A204.1 (cell line): ENCODE results near the gene S100P.
"Not testable (repeated sequence)": the region's sequence is repeated elsewhere in the genome, so short reads cannot be mapped to it uniquely, and the experiment has no call there.

ENCODE experiments used
- FAIRE-seq: peaks from 2 replicates; lab custom pipeline; 2012; peaks lifted over from hg19 to GRCh38; lab: Jason Lieb, UNC

The S100P gene

DNA sequence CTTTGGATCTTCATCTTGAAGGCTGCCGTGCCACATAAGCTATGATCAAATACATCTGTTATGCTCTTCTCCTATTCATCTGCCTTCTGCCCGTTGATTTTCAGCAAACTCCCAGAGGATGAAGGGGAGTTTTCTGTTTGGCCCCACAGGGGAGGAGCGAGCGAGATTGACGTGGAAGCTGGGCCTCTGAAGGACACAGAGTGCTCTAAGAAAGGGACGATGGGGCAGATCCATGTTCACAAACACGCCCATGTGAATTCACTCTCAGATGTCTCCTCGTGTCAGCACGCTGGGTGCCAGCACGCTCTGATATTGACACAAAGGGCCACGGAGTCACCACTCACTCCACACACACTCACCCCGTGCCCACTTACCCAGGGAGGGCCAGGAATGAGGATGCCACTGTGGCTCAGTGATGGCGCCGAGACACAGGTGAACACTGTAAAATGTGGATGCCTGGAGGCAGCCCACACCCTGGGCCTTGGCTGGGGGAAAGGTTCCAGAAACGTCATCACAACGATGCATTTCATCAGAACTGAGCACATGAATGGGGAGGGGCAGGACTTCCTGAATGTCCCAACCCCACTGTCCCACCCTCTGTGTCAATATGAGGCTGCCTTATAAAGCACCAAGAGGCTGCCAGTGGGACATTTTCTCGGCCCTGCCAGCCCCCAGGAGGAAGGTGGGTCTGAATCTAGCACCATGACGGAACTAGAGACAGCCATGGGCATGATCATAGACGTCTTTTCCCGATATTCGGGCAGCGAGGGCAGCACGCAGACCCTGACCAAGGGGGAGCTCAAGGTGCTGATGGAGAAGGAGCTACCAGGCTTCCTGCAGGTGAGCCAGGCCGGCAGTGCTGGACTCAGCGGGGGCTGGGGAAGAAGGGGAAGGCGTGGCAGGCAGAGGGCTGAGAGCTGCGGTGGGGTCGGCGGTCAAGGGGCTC lies at the start of gene S100P:
Gene S100P, plus strand, starts transcription at position 648 of the 946 bp plus-strand sequence. Its CDS starts 55 bp downstream, at position 703.
- no peak for FAIRE-seq

GRCh38 chr4:6644792-6645530 lies 48.7 kb upstream of the S100P start:
- FAIRE-seq, result no peak

DNA sequence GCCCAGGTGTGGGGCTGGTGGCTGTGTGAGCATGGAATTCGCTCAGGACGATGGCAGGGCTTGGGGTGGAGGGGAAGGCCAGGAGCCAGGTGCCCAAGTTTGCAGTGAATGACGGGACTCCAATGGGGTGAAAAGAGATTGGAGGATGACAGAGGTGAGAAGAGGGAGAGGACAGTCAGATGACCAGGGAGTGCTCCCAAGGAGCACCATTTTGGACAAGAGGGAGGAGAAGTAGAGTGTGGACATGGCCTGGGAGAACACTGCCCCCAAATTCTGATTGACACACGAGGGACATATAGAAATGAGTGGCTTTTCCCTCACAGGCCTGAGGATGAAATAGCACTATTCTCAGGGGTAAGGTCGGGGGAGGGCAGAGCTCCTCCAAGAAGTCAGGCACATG lies 46.5 kb upstream of the S100P start:
- no peak for FAIRE-seq

DNA sequence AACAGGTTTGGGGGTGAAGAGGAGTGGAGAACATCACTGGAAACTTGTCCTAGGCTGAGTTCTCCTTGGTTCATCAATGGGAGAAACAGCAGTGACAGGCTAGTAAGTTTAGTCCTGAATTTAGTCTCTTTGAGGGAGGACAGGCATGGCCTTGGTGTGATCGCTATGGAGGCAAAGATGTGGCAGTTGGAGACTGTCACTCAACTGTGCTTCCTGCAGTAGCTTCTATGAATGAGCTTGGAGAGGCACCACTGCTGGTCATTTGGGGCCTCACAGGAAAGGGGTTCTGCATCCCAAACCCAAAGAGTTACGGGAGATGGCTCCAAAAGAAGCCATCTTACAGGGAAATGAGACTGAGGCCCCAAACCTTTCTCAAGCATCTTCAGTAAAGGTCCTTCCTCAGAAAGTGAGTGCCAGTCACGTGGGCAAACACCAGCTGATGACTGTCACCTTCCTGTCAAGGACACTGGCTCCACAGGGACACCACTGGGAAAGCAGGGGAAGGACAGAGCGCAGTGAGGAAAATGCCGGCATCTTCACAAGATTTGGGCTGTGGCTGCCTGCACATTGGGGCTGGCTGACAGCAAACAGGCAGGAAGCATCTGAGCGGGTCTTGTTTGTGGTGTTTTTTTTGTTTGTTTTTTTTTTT lies 46.0 kb upstream of the S100P start:
- no peak for FAIRE-seq

DNA sequence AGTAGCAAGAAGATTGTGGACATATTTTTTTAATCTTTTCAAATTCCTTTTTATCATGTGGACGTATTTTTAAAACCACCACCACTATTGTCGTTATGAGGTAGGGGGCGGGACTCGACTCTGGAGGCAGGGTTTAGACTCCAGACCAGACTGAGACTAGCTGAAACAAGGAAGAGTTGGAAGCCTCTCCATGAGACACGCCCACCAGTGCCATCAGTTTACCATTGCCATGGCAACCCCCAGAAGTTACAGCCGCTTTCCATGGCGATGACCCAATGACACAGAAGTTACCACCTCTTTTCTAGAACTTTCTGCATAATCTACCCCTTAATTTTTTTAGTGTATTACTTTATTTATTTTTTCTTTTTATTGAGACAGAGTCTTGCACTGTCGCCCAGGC lies 44.5 kb upstream of the S100P start:
- no peak for FAIRE-seq

- not testable (repeated sequence) for FAIRE-seq
Observed at GRCh38 chr4:6654211-6654610, 39.5 kb upstream of the S100P start.

- FAIRE-seq, result not testable (repeated sequence)
Observed at GRCh38 chr4:6655291-6655690, 38.4 kb upstream of the S100P start.

DNA sequence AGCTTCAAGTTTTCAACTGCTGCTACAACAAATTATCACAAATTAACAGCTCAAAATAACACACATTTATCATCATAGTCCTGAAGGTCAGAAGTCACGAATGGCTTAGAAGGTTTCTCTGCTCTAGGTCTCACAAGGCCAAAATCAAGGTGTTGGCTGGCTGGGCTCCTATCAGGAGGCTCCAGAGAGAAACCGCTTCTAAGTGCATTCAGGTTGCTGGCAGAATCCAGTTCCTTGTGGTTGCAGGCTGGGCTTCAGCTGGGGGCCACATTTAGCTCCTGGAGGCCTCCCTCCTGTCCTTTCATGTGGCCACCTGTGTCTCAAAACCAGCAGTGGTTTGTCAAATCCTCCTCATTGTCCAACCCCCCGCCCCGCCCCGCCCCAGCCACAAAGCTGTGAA lies 37.8 kb upstream of the S100P start:
- no peak for FAIRE-seq

- FAIRE-seq, result no peak
Observed at GRCh38 chr4:6657242-6658208, 36.2 kb upstream of the S100P start.

- FAIRE-seq, result no peak
Observed at GRCh38 chr4:6658209-6658595, 35.5 kb upstream of the S100P start.

DNA sequence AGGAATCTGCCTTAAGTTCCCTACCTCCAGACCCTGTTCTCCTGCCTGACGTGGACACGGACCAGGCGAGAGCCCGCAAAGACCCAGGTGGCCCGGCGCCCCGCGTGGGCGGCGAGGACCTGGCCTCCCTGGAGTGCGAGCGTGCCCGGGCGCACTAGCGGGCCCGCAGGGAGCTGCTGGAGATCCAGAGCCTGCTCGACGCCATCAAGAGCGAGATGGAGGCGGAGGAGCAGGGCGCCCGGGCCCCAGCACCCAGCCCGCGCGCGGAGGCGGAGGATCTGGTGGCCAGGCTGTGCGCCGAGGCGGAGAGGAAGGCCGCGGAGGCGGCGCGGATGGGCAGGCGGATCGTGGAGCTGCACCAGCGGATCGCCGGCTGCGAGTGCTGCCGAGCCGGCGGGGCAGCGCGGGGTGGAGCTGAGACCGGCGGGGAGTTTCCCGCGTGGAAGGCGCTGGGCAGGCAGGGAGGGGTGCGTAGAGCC lies 35.0 kb upstream of the S100P start:
- no peak for FAIRE-seq

DNA sequence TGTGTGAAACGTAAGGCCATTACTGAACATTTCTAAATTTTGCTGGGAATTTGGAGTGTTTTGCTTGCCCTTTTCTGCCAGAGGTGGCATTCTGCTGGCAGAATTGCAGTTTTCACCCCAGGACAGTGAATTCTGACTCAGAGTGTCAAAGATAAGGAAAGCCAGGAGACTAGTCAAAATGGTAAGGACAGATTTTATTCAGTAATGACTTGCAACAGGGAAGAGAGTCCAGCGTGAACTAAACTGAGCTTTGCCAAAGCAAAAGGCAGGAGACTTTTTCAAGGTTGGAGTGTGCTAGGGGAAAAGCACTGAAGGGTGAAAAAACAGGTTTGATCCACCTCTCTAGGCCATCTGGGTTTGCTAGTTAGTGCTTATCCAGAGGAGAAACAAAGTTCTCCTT lies 33.8 kb upstream of the S100P start:
- no peak for FAIRE-seq

DNA sequence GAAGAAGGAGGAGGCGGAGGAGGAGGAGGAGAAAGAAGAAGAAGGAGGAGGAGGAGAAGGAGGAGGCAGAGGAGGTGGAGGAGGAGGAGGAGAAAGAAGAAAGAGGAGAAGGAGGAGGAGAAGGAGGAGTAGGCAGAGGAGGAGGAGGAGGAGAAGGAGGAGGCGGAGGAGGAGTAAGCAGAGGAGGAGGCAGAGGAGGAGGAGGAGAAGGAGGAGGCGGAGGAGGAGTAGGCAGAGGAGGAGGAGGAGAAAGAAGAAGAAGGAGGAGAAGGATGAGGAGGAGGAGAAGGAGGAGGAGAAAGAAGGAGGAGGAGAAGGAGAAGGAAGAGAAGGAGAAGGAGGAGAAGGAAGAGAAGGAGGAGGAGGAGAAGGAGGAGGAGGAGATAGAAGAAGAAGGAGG lies 33.2 kb upstream of the S100P start:
- no peak for FAIRE-seq

- FAIRE-seq, result no peak
Observed at GRCh38 chr4:6662591-6662990, 31.1 kb upstream of the S100P start.

GRCh38 chr4:6663596-6664393 lies 29.9 kb upstream of the S100P start:
- FAIRE-seq, result no peak

GRCh38 chr4:6665320-6665654 lies 28.4 kb upstream of the S100P start:
- FAIRE-seq, result no peak

GRCh38 chr4:6668391-6668790 lies 25.3 kb upstream of the S100P start:
- no peak for FAIRE-seq

DNA sequence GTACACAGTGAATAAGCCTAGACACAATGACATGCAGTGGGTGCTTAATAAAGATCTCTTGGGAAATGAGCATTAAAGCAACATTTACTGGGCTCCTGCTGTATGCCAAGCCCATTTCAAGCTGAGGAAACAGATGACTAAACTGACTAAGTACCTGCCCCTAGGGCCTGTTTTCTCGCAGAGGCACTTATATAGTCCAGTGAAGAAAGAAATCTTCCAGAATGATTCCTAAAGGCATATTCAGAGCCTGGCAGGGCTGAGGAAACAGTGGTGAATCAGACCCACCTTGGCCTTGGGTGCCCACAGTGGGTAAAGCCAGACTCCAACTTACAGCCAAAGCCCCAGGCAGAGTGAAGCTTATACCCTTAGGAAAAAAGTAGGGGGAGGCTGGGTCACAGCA lies 22.0 kb upstream of the S100P start:
- no peak for FAIRE-seq

DNA sequence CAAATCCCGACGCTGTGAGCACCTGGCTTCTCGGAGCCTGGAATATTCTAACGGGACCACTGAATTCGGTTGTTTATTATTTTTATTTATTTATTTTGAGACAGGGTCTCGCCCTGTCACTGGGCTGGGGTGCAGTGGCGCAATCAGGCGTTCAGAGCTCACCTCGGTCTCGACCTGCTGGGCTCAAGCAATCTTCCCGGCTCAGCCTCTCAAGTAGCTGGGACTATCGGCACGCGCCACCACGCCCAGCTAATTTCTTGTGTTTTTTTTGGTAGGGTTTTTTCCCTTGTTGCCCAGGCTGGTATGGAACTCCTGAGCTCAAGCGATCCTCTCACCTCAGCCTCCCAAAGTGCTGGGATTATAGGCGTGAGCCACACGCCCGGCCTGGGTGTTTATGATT lies 21.5 kb upstream of the S100P start:
- FAIRE-seq, result no peak

- not testable (repeated sequence) for FAIRE-seq
Observed at GRCh38 chr4:6672541-6673190, 21.0 kb upstream of the S100P start.
